Spleen (tissue), 11 donors: ENCODE data around the gene HSPE1. TPM values are rescaled to one million over a fixed set of nuclear protein-coding genes. Genes with fewer than 3 reads are reported as not detected.

ENCODE experiments used
- DNase-seq: peaks from one replicate; pipeline ENCODE4 v3.0.0-alpha.2; 2020
- H3K27ac ChIP-seq, 8 donors: fragments of 200-600 bp; sonication (generic) in 7 of 8; 1 replicate in 4 of 8; 2 replicates in 4 of 8; pipeline versions ENCODE4 v1.5.0 to v1.8.0; 2016 to 2021; ENCODE audit warnings: inconsistent platforms in 4 of 8, mild to moderate bottlenecking in 4 of 8, moderate library complexity in 1 of 8
- H3K27me3 ChIP-seq, 7 donors: fragments of 200-600 bp; sonication (generic) in 6 of 7; replicated peaks in 1 of 7; 1 replicate in 4 of 7; 2 replicates in 3 of 7; pipeline versions ENCODE4 v1.5.0 to v1.8.0; 2016 to 2021; ENCODE audit warnings: inconsistent platforms in 3 of 7, mild to moderate bottlenecking in 1 of 7
- H3K36me3 ChIP-seq, 6 donors: fragments of 200-600 bp; sonication (generic) in 5 of 6; 1 replicate in 4 of 6; 2 replicates in 2 of 6; pipeline versions ENCODE4 v1.5.0 to v1.8.0; 2016 to 2021; ENCODE audit warnings: inconsistent platforms in 2 of 6
- H3K4me1 ChIP-seq, 6 donors: fragments of 200-600 bp; sonication (generic) in 5 of 6; 1 replicate in 3 of 6; 2 replicates in 3 of 6; pipeline versions ENCODE4 v1.5.0 to v1.8.0; 2016 to 2021; ENCODE audit warnings: inconsistent platforms in 3 of 6
- H3K4me3 ChIP-seq, 8 donors: fragments of 200-600 bp; sonication (generic) in 7 of 8; 1 replicate in 4 of 8; 2 replicates in 4 of 8; pipeline versions ENCODE4 v1.5.0 to v1.8.0; 2016 to 2021; ENCODE audit warnings: inconsistent platforms in 4 of 8, mild to moderate bottlenecking in 4 of 8, moderate library complexity in 2 of 8
- H3K9me3 ChIP-seq, 8 donors: fragments of 200-600 bp; sonication (generic) in 7 of 8; 1 replicate in 4 of 8; 2 replicates in 4 of 8; pipeline versions ENCODE4 v1.5.0 to v1.8.0; 2016 to 2021; ENCODE audit warnings: inconsistent platforms in 4 of 8
- POLR2A ChIP-seq, 3 donors: fragments of 450-650 bp; IDR thresholded peaks; one replicate each; pipeline ENCODE4 v1.5.1; 2017; ENCODE audit warnings: antibody characterized with exemption in 3 of 3, mild to moderate bottlenecking in 1 of 3
- POLR2AphosphoS5 ChIP-seq, 3 donors: sonication (generic); formaldehyde crosslinking; IDR thresholded peaks; one replicate each; pipeline ENCODE4 v1.5.1; 2017; ENCODE audit warnings: antibody characterized with exemption in 3 of 3
- WGBS, 5 donors: extraction: QIAGEN DNeasy Blood & Tissue Kit in 3 of 5; methylation state at CpG; one replicate each; pipeline versions ENCODE4 v1.1.5 to v1.1.7; 2013 to 2018; 5-methylcytosine and 5-hydroxymethylcytosine counted together
- intact Hi-C: fragments of 100-400 bp; cut with DNase I; formaldehyde crosslinking; loops from one replicate; pipeline ENCODE4 v1.15.0; 2023; ENCODE audit warnings: low total_unique reads
- polyA plus RNA-seq, 3 donors: library from polyadenylated mRNA; stranded (reverse); fragments of 200-250 nt; gene quantifications; one replicate each; pipeline ENCODE4 v1.2.1, GENCODE V29; 2013
- total RNA-seq, 7 donors: library from RNA; depleted of rRNA in 3 of 7; stranded (reverse); fragments of >200 nt in 3 of 7; fragmentation: NEBNext Ultra II Directional in 4 of 7; extraction: Animal tissue kit (Norgen Biotek cat#: 25700) in 4 of 7; gene quantifications; one replicate each; pipeline versions ENCODE4 v1.1.0 to v1.2.1, GENCODE V29; 2016 to 2021
- TF ChIP-seq, protein P1 (sequence below), 11 experiments: fragments of 200-600 bp in 7 of 11; fragments of 450-650 bp in 4 of 11; sonication (generic) in 4 of 11; IDR thresholded peaks in 8 of 11; conservative IDR thresholded peaks in 3 of 11; 1 replicate in 7 of 11; 2 replicates in 4 of 11; pipeline versions ENCODE4 v1.4.0 to v1.8.0; 2016 to 2021; ENCODE audit warnings: antibody characterized with exemption in 11 of 11, inconsistent platforms in 4 of 11, mild to moderate bottlenecking in 1 of 11
- donor health status: healthy with polysubstance abuse.
- donor health status: DM: no; HTN: no; CAD: no; lungs with moderate emphysema.
- donor health status: DM: no; HTN: no; CAD: no.
- donor health status: Bipolar disorder and iron deficiency.
- donor health status: healthy.
- donor health status: DM: no; HTN: no; CAD: no.
- donor health status: DM: yes; HTN: yes; CAD: no.

Gene HSPE1
- total and polyA plus RNA-seq, 10 donors: 38.1 to 138 (median 66.2) TPM

DNA sequence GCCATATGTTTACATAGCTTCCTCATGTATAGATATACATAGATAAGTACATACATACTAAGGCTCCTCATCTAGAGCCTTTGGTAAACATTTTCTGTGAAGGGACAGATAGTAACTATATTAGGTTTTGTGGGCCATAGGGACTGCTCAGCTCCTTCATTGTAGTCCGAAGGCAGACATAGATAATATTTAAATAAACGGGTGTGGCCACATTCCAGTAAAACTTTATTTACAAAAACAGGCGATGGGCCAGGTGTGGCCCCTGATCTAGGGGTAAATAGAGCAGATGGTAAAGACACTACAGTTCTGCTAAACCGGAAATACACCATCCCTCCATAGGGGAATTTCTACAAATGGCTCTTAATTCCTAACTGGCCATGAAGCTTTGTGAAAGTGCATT is 39.5 kb upstream of the HSPE1 start:
- Histone ChIP-seq H3K27me3 (no peaks in the 10 kb centered on the region), H3K9me3 (no peaks in the 10 kb centered on the region), H3K27ac (no peak overlapping the region), H3K36me3 (peaks cover 2 to 78% (median 47%) of the 10 kb centered on the region in 6 donors), H3K4me3 (no peak overlapping the region), H3K4me1 (peaks cover 8 to 57% (median 42%) of the 10 kb centered on the region in 6 donors)
- intact Hi-C loops: no loop called here
- WGBS, 5 donors: 89 to 97% (median 92%) methylated on average over 4 of the region's 4 CpGs
- DNase-seq: no peak
- TF ChIP-seq, protein P1, sequence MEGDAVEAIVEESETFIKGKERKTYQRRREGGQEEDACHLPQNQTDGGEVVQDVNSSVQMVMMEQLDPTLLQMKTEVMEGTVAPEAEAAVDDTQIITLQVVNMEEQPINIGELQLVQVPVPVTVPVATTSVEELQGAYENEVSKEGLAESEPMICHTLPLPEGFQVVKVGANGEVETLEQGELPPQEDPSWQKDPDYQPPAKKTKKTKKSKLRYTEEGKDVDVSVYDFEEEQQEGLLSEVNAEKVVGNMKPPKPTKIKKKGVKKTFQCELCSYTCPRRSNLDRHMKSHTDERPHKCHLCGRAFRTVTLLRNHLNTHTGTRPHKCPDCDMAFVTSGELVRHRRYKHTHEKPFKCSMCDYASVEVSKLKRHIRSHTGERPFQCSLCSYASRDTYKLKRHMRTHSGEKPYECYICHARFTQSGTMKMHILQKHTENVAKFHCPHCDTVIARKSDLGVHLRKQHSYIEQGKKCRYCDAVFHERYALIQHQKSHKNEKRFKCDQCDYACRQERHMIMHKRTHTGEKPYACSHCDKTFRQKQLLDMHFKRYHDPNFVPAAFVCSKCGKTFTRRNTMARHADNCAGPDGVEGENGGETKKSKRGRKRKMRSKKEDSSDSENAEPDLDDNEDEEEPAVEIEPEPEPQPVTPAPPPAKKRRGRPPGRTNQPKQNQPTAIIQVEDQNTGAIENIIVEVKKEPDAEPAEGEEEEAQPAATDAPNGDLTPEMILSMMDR (IDR thresholded peaks at IDR 0.05 in 8 of 11, conservative IDR thresholded peaks at IDR 0.05 in 3 of 11): no peak
- TF ChIP-seq POLR2AphosphoS5 (IDR thresholded peaks at IDR 0.05) (no peak), POLR2A (IDR thresholded peaks at IDR 0.05) (no peak)

DNA sequence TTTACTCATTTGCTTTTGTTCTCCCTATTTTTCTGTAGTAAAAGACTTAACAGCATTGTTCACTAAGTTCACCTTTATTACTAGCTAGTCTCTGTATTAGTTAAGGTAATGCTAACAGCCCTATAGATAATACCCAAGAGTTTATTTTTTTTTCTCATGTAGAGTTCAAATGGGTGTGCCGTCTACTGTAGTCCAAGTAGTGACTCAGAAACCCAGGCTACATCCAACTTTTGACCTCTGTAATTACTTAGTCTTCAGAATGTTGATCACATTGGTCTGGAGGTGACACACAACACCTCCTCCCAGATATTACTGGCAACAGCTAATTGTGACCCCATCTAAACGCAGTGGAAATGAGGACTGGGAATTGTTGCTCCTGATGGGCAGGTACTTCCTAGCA is 39.1 kb upstream of the HSPE1 start:
- no peak for DNase-seq
- no peak overlapping the region for H3K4me3 ChIP-seq
- no peak overlapping the region for H3K27ac ChIP-seq
- peaks cover 8 to 53% (median 38%) of the 10 kb centered on the region in 6 donors for H3K4me1 ChIP-seq
- WGBS, 5 donors: 92 to 95% (median 93%) methylated on average over 2 of the region's 2 CpGs
- peaks cover 2 to 78% (median 52%) of the 10 kb centered on the region in 6 donors for H3K36me3 ChIP-seq
- H3K27me3 ChIP-seq: no peaks in the 10 kb centered on the region
- no peak for TF ChIP-seq POLR2A (IDR thresholded peaks at IDR 0.05)
- TF ChIP-seq, protein P1 (IDR thresholded peaks at IDR 0.05 in 8 of 11, conservative IDR thresholded peaks at IDR 0.05 in 3 of 11): no peak
- H3K9me3 ChIP-seq: no peaks in the 10 kb centered on the region
- intact Hi-C loops: no loop called here

DNA sequence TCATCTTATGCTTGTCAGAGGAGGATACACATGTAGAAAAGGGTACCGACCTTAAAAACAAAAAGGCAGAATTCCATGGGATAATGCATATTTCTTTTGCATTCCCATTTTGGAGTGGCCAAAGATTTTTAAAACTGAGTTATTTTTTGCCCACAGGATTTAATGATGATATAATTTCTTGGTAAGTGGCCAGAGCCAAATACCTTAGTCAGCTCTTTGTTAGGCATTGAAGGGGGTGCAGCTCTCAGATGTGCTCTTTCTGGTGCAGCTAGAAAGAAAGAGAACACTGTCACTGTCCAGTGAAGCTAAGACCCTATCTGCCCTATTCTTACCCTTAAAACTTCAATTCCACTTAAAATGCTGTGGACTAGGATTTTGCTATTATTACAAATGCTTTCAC is 36.0 kb upstream of the HSPE1 start:
- Histone ChIP-seq H3K27ac (no peak overlapping the region), H3K27me3 (no peaks in the 10 kb centered on the region), H3K9me3 (no peaks in the 10 kb centered on the region), H3K4me3 (no peak overlapping the region), H3K36me3 (peaks cover 2 to 98% (median 80%) of the 10 kb centered on the region in 6 donors), H3K4me1 (peaks cover 0 to 22% (median 8%) of the 10 kb centered on the region in 6 donors)
- DNase-seq: no peak
- WGBS, 5 donors: 56 to 88% (median 79%) methylated on average over 1 of the region's 1 CpG
- no peak for TF ChIP-seq POLR2A (IDR thresholded peaks at IDR 0.05)
- TF ChIP-seq, protein P1 (IDR thresholded peaks at IDR 0.05 in 8 of 11, conservative IDR thresholded peaks at IDR 0.05 in 3 of 11): no peak
- TF ChIP-seq POLR2AphosphoS5 (IDR thresholded peaks at IDR 0.05): peak in 1 of 3 donors; percentile 7
- intact Hi-C loops: no loop called here

DNA sequence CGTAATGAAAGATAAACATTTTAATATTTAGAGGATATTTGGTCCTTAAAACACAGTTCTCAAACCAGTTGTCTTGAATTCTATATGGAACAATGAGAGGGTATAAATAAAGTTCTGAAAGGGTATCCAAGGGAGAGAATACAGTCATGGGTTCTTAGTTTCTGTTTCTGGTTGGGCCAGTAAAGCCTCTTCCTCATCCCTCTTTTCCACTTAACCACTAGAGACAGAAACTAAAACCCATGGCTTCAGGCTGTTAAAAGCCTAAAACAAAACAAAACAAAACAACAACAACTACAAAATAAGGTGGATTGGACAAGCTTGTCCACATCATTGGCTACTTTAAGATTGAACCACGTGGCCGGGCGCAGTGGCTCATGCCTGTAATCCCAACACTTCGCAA is 28.0 kb upstream of the HSPE1 start:
- no peak for DNase-seq
- H3K27ac ChIP-seq: no peak overlapping the region
- TF ChIP-seq POLR2AphosphoS5 (IDR thresholded peaks at IDR 0.05) (no peak), POLR2A (IDR thresholded peaks at IDR 0.05) (no peak)
- TF ChIP-seq, protein P1 (IDR thresholded peaks at IDR 0.05 in 8 of 11, conservative IDR thresholded peaks at IDR 0.05 in 3 of 11): no peak
- H3K4me3 ChIP-seq: no peak overlapping the region
- no peaks in the 10 kb centered on the region for H3K9me3 ChIP-seq
- intact Hi-C loops: no loop called here
- 99% methylated on average over 5 of the region's 5 CpGs for WGBS, 5 donors
- peaks cover 0 to under 1% (median 0%) of the 10 kb centered on the region in 6 donors for H3K4me1 ChIP-seq
- peaks cover 3 to 100% (median 91%) of the 10 kb centered on the region in 6 donors for H3K36me3 ChIP-seq
- H3K27me3 ChIP-seq: no peaks in the 10 kb centered on the region
